T1000 (cell line): ENCODE results near the gene GALNT15.
A peak's percentile ranks its signal among the peaks of the same experiment; 100 is the strongest.

Source experiments
- DNase-seq: peaks from one replicate; lab custom pipeline; 2025; ENCODE audit warnings: mixed read lengths; lab: John Stamatoyannopoulos, UW

Gene GALNT15, protein sequence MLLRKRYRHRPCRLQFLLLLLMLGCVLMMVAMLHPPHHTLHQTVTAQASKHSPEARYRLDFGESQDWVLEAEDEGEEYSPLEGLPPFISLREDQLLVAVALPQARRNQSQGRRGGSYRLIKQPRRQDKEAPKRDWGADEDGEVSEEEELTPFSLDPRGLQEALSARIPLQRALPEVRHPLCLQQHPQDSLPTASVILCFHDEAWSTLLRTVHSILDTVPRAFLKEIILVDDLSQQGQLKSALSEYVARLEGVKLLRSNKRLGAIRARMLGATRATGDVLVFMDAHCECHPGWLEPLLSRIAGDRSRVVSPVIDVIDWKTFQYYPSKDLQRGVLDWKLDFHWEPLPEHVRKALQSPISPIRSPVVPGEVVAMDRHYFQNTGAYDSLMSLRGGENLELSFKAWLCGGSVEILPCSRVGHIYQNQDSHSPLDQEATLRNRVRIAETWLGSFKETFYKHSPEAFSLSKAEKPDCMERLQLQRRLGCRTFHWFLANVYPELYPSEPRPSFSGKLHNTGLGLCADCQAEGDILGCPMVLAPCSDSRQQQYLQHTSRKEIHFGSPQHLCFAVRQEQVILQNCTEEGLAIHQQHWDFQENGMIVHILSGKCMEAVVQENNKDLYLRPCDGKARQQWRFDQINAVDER

GRCh38 chr3:16174389-16174788 is at the start of gene GALNT15:
TSS of gene GALNT15 (plus strand) at chr3:16174680. CDS start at chr3:16175152, 472 bp downstream.
- DNase-seq, result peak; percentile 52

DNA sequence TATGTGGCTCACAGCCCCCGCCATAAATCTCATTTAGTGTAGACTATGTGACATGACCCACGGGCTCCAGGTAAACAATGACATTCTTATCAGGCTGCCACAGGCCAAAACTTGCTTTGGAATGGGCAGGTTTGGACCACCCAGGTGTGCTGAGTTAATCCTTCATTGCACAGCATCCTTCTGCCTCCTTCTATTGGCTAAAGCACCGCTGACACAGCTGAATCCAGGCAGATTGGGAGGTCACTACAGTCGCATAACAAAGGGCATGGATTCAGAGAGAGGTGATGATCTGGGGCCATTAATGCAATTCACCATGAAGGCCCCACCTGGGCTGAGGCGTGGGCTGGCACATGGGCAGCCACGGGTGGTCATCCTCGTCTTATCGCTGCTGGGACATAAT is 47.8 kb upstream of the GALNT15 start:
- DNase-seq, result no peak

- DNase-seq, result no peak
These were observed 47.2 kb upstream of the GALNT15 start for GRCh38 chr3:16127249-16127648.

DNA sequence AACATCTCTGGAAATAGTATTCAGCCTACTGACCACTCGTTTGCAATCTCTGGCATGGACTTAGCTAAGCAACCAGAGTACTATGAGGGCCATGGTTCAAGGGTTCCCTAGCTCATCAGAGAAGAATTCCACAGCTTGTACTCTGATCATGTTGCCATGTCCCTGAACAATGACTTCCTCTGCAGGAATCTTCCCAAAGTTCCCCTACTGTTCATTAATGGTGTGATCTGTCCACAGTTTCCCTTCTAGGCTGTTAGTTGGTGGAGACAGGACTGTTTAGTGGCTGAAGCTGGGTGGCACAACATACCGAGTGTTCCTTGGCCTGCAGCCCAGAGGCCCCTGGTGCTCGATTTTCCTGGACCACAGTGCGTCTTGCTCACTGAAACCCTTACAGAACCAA is 44.4 kb upstream of the GALNT15 start:
- DNase-seq, result no peak

DNA sequence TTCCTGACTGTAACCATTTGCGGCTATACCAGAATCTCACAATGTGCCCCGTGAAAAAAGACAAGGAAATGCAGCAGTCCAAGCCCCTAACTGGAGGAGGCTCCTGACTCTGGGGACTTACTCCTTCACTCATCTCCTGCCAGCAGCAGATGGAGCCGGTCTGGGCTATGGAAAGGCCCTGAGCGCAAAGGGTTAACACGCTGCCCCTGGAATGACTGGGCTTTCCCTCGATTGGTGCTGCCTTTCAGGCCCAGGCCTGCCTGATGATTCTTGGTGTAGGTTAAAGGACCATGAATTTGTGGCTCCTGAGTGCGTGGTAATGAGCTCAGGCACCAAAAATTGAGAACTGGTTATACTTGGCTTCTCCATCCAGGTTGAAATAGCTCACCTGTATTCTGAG is 42.3 kb upstream of the GALNT15 start:
- no peak for DNase-seq

DNA sequence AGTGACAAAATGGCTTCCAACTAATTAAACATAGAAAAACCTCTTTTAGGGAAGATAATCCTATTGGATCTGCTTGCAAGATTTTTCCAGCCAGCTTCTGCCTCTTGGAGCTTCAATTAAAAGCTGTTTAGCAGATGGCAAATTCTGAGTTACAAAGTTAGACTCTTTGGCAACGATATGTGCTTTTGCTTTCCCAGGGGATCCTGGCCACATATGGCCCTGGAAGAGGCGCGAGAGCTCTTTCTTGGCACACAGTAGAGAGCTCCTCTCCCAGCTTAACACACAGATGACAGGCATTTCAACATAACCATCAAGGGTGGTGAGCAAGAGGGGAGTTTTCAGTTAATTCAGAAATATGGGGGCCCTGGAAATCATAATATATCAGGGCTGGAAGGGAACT is 41.6 kb upstream of the GALNT15 start:
- no peak for DNase-seq

DNA sequence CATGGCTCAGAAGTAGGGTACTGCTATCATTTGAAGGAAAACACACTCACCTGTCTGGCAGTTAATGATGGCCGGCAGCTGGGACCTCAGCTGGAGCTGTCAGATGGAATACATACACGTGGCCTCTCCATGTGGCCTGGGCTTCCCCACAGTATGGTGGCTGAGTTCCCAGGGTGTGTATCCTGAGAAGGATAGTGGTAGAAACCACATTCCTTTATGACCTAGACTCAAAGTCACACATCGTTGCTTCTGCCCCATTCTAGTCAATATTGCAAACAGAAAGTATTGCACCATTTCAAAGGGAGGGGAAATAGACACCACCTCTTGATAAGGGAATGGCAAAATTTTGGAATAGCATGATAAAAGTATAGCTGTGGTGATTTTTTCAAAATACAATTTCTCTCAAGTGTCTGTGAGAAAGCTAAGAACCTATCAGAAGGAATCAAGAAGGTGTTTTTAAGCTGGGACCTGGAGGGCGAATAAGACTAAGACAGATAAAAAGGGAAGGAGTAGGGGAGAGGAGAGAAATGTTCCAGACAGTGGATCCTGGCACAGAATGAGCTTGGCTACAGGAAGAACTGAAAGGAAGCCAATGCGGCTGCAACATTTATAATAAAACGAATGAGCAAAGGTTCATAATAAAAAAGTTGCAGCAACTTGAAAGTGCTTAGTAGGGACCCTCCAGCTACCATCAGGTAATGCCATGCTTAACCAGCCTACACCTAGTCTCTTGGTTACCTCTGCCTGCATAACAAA is 40.1 kb upstream of the GALNT15 start:
- DNase-seq, result no peak

GRCh38 chr3:16136055-16136454 is 38.4 kb upstream of the GALNT15 start:
- DNase-seq, result no peak

DNA sequence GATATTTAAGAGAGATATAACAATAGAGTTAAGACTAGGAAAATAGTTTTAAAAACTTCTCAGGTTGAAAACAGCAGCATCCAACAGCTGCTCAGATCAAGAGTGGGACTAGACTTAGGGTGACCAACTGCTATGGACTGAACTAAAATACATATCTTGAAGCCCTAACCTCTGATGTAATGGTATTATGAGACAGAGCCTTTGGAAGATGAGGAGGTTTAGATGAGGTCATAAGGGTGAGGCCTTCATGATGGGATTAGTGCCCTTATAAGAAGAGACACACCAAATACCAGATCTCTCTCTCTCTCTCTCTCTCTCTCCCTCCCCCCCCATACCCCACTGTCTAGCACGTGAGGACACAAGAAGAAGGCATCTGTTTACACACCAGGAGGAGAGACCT is 37.4 kb upstream of the GALNT15 start:
- DNase-seq, result no peak

DNA sequence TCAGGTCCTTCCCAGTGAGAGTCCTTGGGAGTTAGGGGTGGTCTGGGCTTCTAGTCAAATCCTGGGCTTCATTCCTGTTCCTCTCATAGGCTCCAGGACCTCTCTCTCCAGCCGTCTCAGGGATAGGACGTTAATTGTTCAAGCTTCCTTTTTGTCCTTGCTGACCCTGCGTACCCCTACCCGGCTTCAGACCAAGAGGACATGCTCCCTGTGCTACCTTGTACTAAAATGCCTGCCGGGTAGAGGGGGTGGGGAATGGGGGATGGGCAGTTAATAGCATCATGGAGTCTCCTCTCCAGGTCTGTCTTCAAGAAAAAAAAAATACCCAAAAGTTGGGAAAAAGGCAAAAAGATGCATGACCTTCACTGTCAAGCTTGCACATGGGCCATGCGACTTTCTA is 36.5 kb upstream of the GALNT15 start:
- no peak for DNase-seq

DNA sequence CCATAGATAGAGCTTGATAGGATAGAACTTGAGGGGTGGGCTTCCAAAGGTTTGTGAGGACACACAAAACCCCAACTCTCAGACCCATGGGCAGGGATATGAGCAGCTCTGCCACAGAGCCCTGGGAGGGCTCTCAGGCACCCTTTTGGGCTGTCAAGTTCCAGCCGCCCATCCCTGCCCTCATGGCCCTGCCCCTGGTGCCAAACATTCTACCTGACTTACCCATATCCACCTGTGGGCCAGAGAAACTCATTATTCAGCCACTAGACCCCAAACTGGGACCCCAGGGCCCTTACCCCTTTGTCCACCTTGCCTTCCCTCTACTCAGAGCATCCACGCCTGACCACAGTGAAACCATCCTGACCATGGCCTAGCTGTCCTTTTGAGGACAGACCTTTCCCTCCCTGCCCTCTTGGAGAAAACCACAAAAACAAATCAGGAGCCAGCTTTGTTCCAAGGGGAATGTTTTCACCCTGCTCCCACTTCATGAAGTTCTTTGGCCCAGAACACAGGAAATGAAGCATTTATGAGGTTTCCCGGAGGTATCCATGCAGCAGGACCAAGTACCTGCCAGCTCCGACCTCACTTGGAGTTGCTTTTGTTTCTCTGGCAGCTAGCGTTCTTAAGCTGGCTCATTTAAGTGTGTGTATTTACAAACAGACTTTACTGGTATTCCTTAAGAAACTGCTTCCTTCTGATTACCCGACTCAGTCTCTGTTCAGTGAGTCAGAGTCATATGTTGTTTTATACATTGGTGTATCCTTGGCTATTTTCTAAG is 34.2 kb upstream of the GALNT15 start:
- DNase-seq, result no peak

DNA sequence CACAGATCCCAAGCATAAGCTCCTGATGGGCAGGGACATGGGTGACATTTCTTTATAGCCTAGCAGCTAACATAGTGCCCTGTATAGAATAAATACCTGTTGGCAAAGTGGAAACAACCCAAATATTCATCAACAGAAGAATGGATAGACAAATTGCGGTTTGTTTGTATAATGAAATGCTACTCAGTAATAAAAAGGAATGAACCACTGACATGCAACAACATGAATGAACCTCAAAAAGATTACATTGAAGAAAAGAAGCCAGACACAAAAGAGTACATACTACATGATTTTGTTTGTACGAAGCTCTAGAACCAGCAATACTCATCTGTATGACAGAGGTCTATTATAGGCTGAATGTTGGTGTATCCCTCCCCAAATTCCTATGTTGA is 33.6 kb upstream of the GALNT15 start:
- DNase-seq, result no peak

DNA sequence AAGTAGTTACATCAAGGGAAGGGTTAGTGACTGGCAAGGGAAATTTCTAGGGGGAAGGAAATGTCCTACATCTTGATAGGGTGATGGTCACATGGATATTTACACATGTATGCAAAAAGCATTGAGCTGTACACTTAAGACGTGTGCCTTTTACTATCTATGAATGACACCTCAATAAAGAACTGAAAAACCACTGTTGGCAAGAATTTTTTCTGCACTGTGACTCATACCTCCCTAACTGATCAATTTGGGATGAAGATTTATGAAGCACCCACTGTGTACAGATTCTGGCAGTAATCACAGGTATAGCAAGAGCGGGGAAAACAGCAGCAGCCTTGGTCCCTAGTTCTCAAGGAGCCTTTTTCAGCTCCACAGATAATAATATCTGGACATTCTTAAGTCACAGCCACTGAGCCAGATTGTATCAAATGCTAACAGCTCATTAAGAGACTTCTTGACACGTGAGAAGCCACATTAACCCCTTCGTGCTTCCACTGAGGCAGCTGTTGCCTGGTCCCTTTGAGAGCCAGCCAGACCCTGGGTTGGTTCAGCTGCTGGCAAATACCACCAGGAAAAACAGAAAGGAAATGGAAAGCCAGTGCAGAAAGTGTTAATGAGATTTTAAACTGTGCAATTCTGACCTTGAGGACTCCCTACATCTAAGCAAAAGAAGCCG is 32.0 kb upstream of the GALNT15 start:
- no peak for DNase-seq

GRCh38 chr3:16143861-16144447 is 30.5 kb upstream of the GALNT15 start:
- DNase-seq, result peak; percentile 32

DNA sequence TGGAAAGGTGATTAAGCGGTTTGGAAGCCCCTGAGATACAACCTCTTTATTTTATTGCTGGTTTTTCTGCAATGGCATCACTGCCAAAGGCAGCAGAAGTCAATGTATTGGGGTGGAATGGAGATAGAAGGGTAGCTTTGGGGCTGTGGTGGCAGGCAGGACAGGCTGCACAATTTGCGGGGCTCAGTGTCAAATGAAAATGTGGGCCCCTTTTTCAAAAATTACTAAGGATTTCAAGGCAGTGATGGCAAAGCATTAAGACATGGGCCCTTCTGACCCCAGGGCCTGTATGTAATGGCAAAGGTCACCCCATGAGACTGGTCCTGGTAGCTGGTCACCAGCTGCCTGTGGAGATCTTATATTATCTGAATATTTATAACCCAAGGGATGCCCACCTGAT is 29.3 kb upstream of the GALNT15 start:
- DNase-seq, result no peak

GRCh38 chr3:16146015-16146730 is 28.3 kb upstream of the GALNT15 start:
- peak; percentile 16 for DNase-seq

DNA sequence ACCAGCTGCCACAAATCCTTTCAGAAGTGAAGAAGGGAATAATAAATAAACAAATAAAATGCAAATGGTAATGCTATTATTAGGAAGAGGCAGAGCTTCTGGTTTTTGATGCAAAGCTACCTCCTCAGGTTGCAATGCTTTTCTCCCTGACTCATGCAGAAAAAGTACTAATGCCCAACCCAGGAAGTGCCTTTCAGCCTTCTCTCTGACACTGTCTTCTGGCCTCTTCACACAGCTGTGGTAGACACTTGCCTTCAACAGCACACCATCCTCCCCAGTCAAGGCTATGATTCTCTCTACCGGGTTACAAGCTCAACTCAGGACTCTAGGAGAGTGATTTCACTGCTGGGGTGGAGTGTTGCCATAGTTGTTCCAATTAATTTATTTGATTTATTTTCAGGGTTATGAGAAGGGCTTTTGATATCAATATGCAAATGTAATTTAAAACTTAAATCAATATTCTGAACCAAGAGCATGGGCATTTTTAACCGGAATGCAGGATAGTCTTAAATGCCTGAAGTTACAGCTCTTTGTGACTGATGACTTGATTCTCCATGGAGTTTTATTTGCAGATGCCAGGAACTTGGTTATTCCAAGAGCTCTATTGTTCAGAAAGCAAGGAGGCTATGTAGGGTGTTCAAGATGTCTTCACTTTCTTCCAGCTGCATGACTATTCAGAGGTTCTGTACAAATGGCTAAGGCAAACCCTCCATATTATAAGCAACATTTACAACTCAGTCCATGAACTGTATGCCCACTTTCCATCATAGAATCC is 27.1 kb upstream of the GALNT15 start:
- no peak for DNase-seq

GRCh38 chr3:16148213-16148612 is 26.3 kb upstream of the GALNT15 start:
- no peak for DNase-seq

- DNase-seq, result no peak
These were observed 25.7 kb upstream of the GALNT15 start for GRCh38 chr3:16148783-16149182.

DNA sequence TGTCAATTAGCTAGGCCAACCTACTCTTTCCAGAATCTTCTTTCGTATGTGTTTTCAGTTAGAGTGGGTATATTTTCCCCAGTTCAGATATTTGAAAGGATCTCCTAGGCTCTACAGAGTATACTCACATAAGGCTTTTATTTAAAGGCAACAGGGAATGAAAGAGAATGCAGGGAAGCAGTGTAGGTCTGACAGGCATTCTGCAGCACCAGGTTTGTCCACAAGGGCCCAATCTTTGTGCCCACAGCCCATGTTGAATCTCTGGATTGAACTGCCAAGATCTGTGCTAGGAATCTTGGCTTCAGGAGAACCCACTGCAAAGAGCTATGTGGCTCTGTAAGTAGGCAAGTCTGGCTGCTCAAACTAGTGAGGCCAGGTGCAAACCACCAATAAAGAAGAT is 24.2 kb upstream of the GALNT15 start:
- DNase-seq, result no peak
